GM21825 (cell line): ENCODE measurements around the gene IQCF5.
"Not testable (repeated sequence)": the region's sequence is repeated elsewhere in the genome, so short reads cannot be mapped to it uniquely, and the experiment has no call there.

Experiments used
- ATAC-seq: cut with Tn5 transposase; IDR thresholded peaks from one replicate; pipeline ENCODE4 v1.9.1; 2021; ENCODE audit warnings: mild to moderate bottlenecking, moderate library complexity; ENCODE audit not compliant: unreplicated experiment

IQCF5 gene

GRCh38 chr3:51869304-51869703 lies 6.1 kb downstream of the IQCF5 start:
- ATAC-seq, result no peak

- ATAC-seq, result not testable (repeated sequence)
Observed at GRCh38 chr3:51868896-51869295, 6.5 kb downstream of the IQCF5 start.

GRCh38 chr3:51862886-51863285 lies 12.5 kb downstream of the IQCF5 start:
- ATAC-seq, result no peak

- no peak for ATAC-seq
Observed at GRCh38 chr3:51860703-51861665, 14.4 kb downstream of the IQCF5 start, which contains the start of gene IQCF2. Gene IQCF2 (plus strand): TSS chr3:51861615. CDS start chr3:51861667, 52 bp downstream.

GRCh38 chr3:51855411-51855810 lies 20.0 kb downstream of the IQCF5 start:
- not testable (repeated sequence) for ATAC-seq

- no peak for ATAC-seq
Observed at GRCh38 chr3:51845129-51845528, 30.3 kb downstream of the IQCF5 start.

GRCh38 chr3:51836606-51837005 lies 38.8 kb downstream of the IQCF5 start:
- ATAC-seq, result no peak

GRCh38 chr3:51830836-51831385 lies 44.5 kb downstream of the IQCF5 start:
- no peak for ATAC-seq

- ATAC-seq, result no peak
Observed at GRCh38 chr3:51830345-51830744, 45.1 kb downstream of the IQCF5 start.

GRCh38 chr3:51828297-51828696 lies 47.1 kb downstream of the IQCF5 start:
- ATAC-seq, result no peak
